Measurements from ENCODE around the gene SYNPO.

- TF ChIP-seq EZH2 (optimal IDR thresholded peaks at IDR 0.05; ENCODE audit: low read depth, low read length) (no peak), CTCF (IDR thresholded peaks at IDR 0.05; ENCODE audit: low read length) (no peak), EZH2phosphoT487 (IDR thresholded peaks at IDR 0.05; ENCODE audit: low read length) (no peak)
These were observed 54.2 kb downstream of the SYNPO start for GRCh38 chr5:150694612-150695011.
